ENCODE results near the gene LMOD1. TPM values are rescaled to one million over a fixed set of nuclear protein-coding genes. Genes with fewer than 3 reads are reported as not detected.
"Not testable (repeated sequence)": the region's sequence is repeated elsewhere in the genome, so short reads cannot be mapped to it uniquely, and the experiment has no call there.

The LMOD1 gene
- total and polyA plus RNA-seq, 2 of the 8 experiments (the other 6 are each of a cell fraction or from before 2014, with no cell fraction given) = 0.77 to 1.4 TPM

DNA sequence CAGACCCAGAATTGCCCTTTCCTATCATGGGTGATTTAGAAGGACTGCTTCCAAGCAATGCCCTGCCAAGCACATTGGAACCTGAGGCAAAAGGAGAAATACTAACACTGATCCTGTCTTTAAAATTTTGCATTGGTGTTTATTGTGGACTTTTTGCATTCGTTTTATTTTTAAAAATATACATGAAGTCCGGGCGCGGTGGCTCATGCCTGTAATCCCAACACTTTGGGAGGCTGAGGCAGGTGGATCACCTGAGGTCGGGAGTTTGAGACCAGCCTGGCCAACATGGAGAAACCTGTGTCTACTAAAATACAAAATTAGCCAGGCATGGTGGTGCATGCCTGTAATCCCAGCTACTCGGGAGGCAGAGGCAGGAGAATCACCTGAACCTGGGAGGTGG, 45.3 kb downstream of the LMOD1 start:
- not testable (repeated sequence) for H2BK15ac ChIP-seq (ENCODE audit: low read length); H2BK120ac ChIP-seq (replicated peaks; ENCODE audit: low read depth, low read length); H3K27me3 ChIP-seq (replicated peaks in 1 of 4; ENCODE audit: control insufficient read depth in 3 of 4, extremely low read depth in 1 of 4, insufficient read depth in 3 of 4, low read length in 3 of 4); H3K79me2 ChIP-seq (ENCODE audit: control insufficient read depth in 1 of 2, insufficient read depth in 2 of 2, low read length in 2 of 2); DNase-seq (ENCODE audit: low read depth in 1 of 2, low spot score in 2 of 2); H3K27ac ChIP-seq (ENCODE audit: low read depth, low read length); H4K91ac ChIP-seq (replicated peaks; ENCODE audit: insufficient read length, low read length); H3K14ac ChIP-seq (ENCODE audit: insufficient read length); H3K4me1 ChIP-seq (replicated peaks in 1 of 4; ENCODE audit: control insufficient read depth in 3 of 4, insufficient read depth in 4 of 4, low read length in 3 of 4); H2AFZ ChIP-seq (ENCODE audit: low read length); H4K5ac ChIP-seq (ENCODE audit: insufficient read length, low read depth, low read length); FAIRE-seq; H4K20me1 ChIP-seq (replicated peaks in 1 of 2; ENCODE audit: control insufficient read depth in 1 of 2, insufficient read depth in 2 of 2, low read length in 2 of 2); H3K4me2 ChIP-seq (ENCODE audit: insufficient read depth in 1 of 2, low read depth in 2 of 2, low read length in 2 of 2); H3K18ac ChIP-seq (ENCODE audit: extremely low read depth, low read length); H4K8ac ChIP-seq (ENCODE audit: extremely low read depth, insufficient read depth, low read length); H2BK12ac ChIP-seq (ENCODE audit: low read depth, low read length); H3K79me1 ChIP-seq (ENCODE audit: low read depth, low read length); H2BK5ac ChIP-seq (ENCODE audit: low read depth, low read length); H2AK5ac ChIP-seq (ENCODE audit: low read depth, low read length); H3K9ac ChIP-seq (replicated peaks in 1 of 4; ENCODE audit: extremely low read depth in 1 of 4, low read depth in 3 of 4, low read length in 3 of 4); H3K56ac ChIP-seq (replicated peaks; ENCODE audit: insufficient read length, low read depth, low read length); H3K23me2 ChIP-seq (ENCODE audit: low read depth, low read length); H2BK20ac ChIP-seq (ENCODE audit: low read length); H3K4me3 ChIP-seq (ENCODE audit: extremely low read depth in 1 of 4, insufficient read depth in 2 of 4, low read depth in 3 of 4, low read length in 4 of 4); H3K36me3 ChIP-seq (ENCODE audit: control insufficient read depth in 2 of 4, insufficient read depth in 4 of 4, low read length in 3 of 4); H3K4ac ChIP-seq (replicated peaks; ENCODE audit: insufficient read length, low read depth, low read length); H3K9me3 ChIP-seq (ENCODE audit: insufficient read depth in 2 of 2, low read depth in 1 of 2, low read length in 1 of 2); H3K23ac ChIP-seq (ENCODE audit: insufficient read length)
- POLR2A ChIA-PET (ENCODE audit: partially characterized antibody) = interaction anchor here (1.7 kb wide), 1 partner anchor 44 kb away, joined by 5 read pairs; no protein-coding TSS in a partner anchor
- CTCF ChIA-PET (ENCODE audit: partially characterized antibody) = interaction anchor here (0.6 to 0.7 kb wide), 3 partner anchors 12 to 58 kb away, joined by 3 read pairs; no protein-coding TSS in a partner anchor
- 86% methylated on average over 6 of the region's 6 CpGs; no CpG with 5 or more reads in 1 of the 2 experiments for WGBS, 2 experiments (ENCODE audit: extremely low coverage in 1 of 2, insufficient coverage in 1 of 2, insufficient read length in 1 of 2, insufficient replicate concordance in 2 of 2, low coverage in 1 of 2, low lambda C conversion rate in 2 of 2, missing lambda C conversion rate in 1 of 2)
